Stimulated activated CD4-positive, alpha-beta T cell treated with anti-CD3 and anti-CD28 coated beads, TNF-alpha, amount 100 ng/mL, for 1 hour (primary cell): ENCODE measurements around the gene CRYAB.
"Not testable (repeated sequence)": the region's sequence is repeated elsewhere in the genome, so short reads cannot be mapped to it uniquely, and the experiment has no call there.

ENCODE experiments used
- DNase-seq, 3 donors: peaks; one replicate each; pipeline ENCODE4 v3.0.0-alpha.2; 2020; ENCODE audit warnings: low read depth in 3 of 3, low spot score in 1 of 3

CRYAB gene

GRCh38 chr11:111909378-111909777 is 2.2 kb downstream of the CRYAB start:
- no peak for DNase-seq

- DNase-seq, result no peak
Observed at GRCh38 chr11:111908639-111909305, 2.8 kb downstream of the CRYAB start.

- DNase-seq, result no peak
Observed at GRCh38 chr11:111906680-111907079, 4.9 kb downstream of the CRYAB start.

GRCh38 chr11:111905411-111905810 is 6.2 kb downstream of the CRYAB start:
- DNase-seq, result no peak

GRCh38 chr11:111886844-111887243 is 24.7 kb downstream of the CRYAB start:
- DNase-seq, result no peak

- DNase-seq, result no peak
Observed at GRCh38 chr11:111886032-111886431, 25.5 kb downstream of the CRYAB start.

GRCh38 chr11:111885053-111885452 is 26.5 kb downstream of the CRYAB start:
- DNase-seq, result not testable (repeated sequence)

- no peak for DNase-seq
Observed at GRCh38 chr11:111882202-111882601, 29.4 kb downstream of the CRYAB start.

GRCh38 chr11:111879637-111879960 is 32.0 kb downstream of the CRYAB start:
- no peak for DNase-seq

GRCh38 chr11:111878849-111879636 is 32.5 kb downstream of the CRYAB start, which contains the start of the genes CFAP68 and FDXACB1:
Gene CFAP68, plus strand, starts transcription at chr11:111879541. Its CDS starts 20 bp downstream, at chr11:111879561.
Gene FDXACB1, minus strand, starts transcription at chr11:111879165. Its CDS starts 33 bp downstream, at chr11:111879132.
- DNase-seq, result peak; percentile 83 to 86 (median 84)

GRCh38 chr11:111878385-111878848 is 33.2 kb downstream of the CRYAB start:
- DNase-seq, result no peak

- DNase-seq, result no peak
Observed at GRCh38 chr11:111871693-111872161, 39.8 kb downstream of the CRYAB start.

- DNase-seq, result peak; percentile 73 to 90 (median 75)
Observed at GRCh38 chr11:111870886-111871692, 40.5 kb downstream of the CRYAB start, which contains the start of gene ALG9. Gene ALG9, minus strand, starts transcription at chr11:111871581. Its CDS starts 99 bp downstream, at chr11:111871482.

GRCh38 chr11:111870522-111870885 is 41.1 kb downstream of the CRYAB start:
- DNase-seq, result no peak

- no peak for DNase-seq
Observed at GRCh38 chr11:111870113-111870512, 41.5 kb downstream of the CRYAB start.

GRCh38 chr11:111860257-111860656 is 51.3 kb downstream of the CRYAB start:
- no peak for DNase-seq
